ENCODE data around the gene CCDC7. TPM values are rescaled to one million over a fixed set of nuclear protein-coding genes. Genes with fewer than 3 reads are reported as not detected.

Gene CCDC7
- total RNA-seq, 1 experiment from 2014 or later = 6.0 TPM

DNA sequence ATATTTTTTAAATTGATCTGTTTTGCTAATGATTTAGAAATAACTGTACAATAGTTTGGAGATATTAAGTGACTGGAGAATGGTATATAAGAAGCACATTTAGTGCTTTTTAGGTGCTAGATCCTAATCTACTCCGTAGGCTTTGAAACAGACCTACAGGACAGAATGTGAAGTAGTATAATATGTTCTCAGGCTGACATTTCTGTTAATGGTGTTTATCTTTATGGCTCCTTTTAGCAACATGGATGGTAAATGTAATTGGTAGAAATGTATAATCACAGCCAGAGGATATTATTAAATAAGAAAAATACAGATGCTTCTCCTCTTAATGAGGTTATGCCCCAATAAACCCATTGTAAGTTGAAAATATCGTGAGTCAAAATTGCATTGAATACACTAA lies 30.6 kb upstream of the CCDC7 start:
- ChIA-PET CTCF (no interaction called here), POLR2A (no interaction called here)
- no peak overlapping the region for H3K27ac ChIP-seq (ENCODE audit: low read length)
- H3K9me3 ChIP-seq (ENCODE audit: control insufficient read depth, insufficient read depth, low read depth, low read length) = no peaks in the 10 kb centered on the region
- H3K4me1 ChIP-seq (ENCODE audit: control insufficient read depth, insufficient read depth, low read length) = no peaks in the 10 kb centered on the region
- no TSS peak for BruUV-seq (replicated peaks)
- no peak for TF ChIP-seq TCF7L2 (IDR thresholded peaks at IDR 0.05; ENCODE audit: low read depth, low read length)
- TF ChIP-seq CTCF (IDR thresholded peaks at IDR 0.05) = no peak
- TF ChIP-seq, protein P1, sequence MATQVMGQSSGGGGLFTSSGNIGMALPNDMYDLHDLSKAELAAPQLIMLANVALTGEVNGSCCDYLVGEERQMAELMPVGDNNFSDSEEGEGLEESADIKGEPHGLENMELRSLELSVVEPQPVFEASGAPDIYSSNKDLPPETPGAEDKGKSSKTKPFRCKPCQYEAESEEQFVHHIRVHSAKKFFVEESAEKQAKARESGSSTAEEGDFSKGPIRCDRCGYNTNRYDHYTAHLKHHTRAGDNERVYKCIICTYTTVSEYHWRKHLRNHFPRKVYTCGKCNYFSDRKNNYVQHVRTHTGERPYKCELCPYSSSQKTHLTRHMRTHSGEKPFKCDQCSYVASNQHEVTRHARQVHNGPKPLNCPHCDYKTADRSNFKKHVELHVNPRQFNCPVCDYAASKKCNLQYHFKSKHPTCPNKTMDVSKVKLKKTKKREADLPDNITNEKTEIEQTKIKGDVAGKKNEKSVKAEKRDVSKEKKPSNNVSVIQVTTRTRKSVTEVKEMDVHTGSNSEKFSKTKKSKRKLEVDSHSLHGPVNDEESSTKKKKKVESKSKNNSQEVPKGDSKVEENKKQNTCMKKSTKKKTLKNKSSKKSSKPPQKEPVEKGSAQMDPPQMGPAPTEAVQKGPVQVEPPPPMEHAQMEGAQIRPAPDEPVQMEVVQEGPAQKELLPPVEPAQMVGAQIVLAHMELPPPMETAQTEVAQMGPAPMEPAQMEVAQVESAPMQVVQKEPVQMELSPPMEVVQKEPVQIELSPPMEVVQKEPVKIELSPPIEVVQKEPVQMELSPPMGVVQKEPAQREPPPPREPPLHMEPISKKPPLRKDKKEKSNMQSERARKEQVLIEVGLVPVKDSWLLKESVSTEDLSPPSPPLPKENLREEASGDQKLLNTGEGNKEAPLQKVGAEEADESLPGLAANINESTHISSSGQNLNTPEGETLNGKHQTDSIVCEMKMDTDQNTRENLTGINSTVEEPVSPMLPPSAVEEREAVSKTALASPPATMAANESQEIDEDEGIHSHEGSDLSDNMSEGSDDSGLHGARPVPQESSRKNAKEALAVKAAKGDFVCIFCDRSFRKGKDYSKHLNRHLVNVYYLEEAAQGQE (IDR thresholded peaks at IDR 0.05; ENCODE audit: insufficient read depth in 1 of 2, low read depth in 2 of 2, low read length in 1 of 2) = no peak
- no peak for TF ChIP-seq POLR2AphosphoS5 (IDR thresholded peaks at IDR 0.05; ENCODE audit: low read depth, low read length)
- TF ChIP-seq SIN3A (IDR thresholded peaks at IDR 0.05; ENCODE audit: borderline replicate concordance, insufficient read depth, low read depth, low read length) = no peak
- no peaks in the 10 kb centered on the region for H3K36me3 ChIP-seq (ENCODE audit: control insufficient read depth, insufficient read depth, low read length)
- in situ Hi-C loops (cut with HindIII; ENCODE audit: low pct_unique_long_range_greater_than_20kb, low sequenced_read_pairs) (no loop called here), intact Hi-C loops (cut with micrococcal nuclease; ENCODE audit: unreplicated experiment) (no loop called here)
- no peak overlapping the region for H3K4me3 ChIP-seq (ENCODE audit: low read depth in 2 of 2, low read length in 2 of 2)
- H3K27me3 ChIP-seq (ENCODE audit: control insufficient read depth, insufficient read depth, low read length) = no peaks in the 10 kb centered on the region
- no peak for DNase-seq (ENCODE audit: low read depth, low spot score)
- no peak for ATAC-seq

DNA sequence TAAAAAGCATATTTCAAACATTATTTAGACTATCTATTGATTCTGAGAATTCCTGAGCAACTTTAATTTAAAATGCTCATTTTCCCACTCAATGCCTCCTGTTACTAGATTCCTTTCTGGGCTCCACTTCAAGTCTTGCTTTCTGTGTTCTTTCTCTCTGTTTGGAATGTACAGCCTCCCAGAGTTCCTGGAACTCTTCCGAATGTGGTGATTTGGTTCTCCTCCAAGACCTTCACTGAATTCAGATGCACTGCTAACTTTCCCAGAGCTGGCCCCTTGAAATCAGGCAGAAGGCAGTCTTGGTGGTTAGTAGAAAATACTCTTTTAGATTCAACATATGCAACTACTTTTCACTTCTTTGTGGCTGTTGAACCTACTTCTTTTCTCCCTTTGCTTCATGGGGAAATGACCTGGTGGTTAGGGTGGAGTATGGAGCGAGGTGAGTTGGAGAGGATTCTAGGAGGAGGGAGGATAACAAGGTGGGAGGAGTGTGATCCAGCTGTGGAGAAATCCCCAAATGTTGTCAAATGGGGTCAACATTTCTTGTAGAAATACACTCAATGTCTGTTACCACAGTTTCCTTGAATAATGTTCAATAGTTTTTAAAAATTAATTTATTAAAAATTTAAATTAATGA lies 27.9 kb upstream of the CCDC7 start:
- in situ Hi-C loops (cut with HindIII; ENCODE audit: low pct_unique_long_range_greater_than_20kb, low sequenced_read_pairs) (no loop called here), intact Hi-C loops (cut with micrococcal nuclease; ENCODE audit: unreplicated experiment) (no loop called here)
- Histone ChIP-seq H3K36me3 (ENCODE audit: control insufficient read depth, insufficient read depth, low read length) (no peaks in the 10 kb centered on the region), H3K27me3 (ENCODE audit: control insufficient read depth, insufficient read depth, low read length) (no peaks in the 10 kb centered on the region), H3K4me3 (ENCODE audit: low read depth in 2 of 2, low read length in 2 of 2) (no peak overlapping the region), H3K27ac (ENCODE audit: low read length) (no peak overlapping the region), H3K4me1 (ENCODE audit: control insufficient read depth, insufficient read depth, low read length) (no peaks in the 10 kb centered on the region), H3K9me3 (ENCODE audit: control insufficient read depth, insufficient read depth, low read depth, low read length) (peaks cover 7% of the 10 kb centered on the region; the same call in 1 of the 2 replicates)
- no peak for TF ChIP-seq SIN3A (IDR thresholded peaks at IDR 0.05; ENCODE audit: borderline replicate concordance, insufficient read depth, low read depth, low read length)
- TF ChIP-seq CTCF (IDR thresholded peaks at IDR 0.05) = no peak
- TF ChIP-seq, protein P1 (IDR thresholded peaks at IDR 0.05; ENCODE audit: insufficient read depth in 1 of 2, low read depth in 2 of 2, low read length in 1 of 2) = no peak
- TF ChIP-seq TCF7L2 (IDR thresholded peaks at IDR 0.05; ENCODE audit: low read depth, low read length) = no peak
- TF ChIP-seq POLR2AphosphoS5 (IDR thresholded peaks at IDR 0.05; ENCODE audit: low read depth, low read length) = no peak
- ATAC-seq (no peak), DNase-seq (ENCODE audit: low read depth, low spot score) (no peak)
- CTCF ChIA-PET = no interaction called here
- no TSS peak for BruUV-seq (replicated peaks)
- POLR2A ChIA-PET = no interaction called here
